Measurements from ENCODE around the gene SELENON.

The SELENON gene

DNA sequence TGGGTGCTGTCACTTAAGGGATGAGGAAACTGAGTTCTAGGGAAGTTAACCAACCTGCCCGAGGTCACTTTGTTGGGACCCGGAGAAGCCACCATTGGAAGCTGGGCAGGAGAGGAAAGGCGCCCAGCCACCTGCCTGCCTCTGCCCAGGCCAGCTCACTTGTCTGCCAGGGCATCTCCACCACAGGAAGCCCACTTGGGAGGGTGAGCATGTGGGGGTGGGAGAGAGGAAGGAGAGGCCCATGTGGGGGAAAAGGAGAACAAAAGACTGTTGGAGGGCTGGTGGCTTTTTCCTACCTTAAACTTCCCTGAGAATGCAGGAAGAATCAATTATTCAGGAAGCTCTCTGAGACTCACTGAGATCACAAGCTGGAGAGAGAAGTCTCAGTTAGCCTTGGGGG, 43.8 kb upstream of the SELENON start:
- WGBS (ENCODE audit: extremely low coverage, insufficient coverage, insufficient read length): no CpG with 5 or more reads among the region's 3 CpGs

DNA sequence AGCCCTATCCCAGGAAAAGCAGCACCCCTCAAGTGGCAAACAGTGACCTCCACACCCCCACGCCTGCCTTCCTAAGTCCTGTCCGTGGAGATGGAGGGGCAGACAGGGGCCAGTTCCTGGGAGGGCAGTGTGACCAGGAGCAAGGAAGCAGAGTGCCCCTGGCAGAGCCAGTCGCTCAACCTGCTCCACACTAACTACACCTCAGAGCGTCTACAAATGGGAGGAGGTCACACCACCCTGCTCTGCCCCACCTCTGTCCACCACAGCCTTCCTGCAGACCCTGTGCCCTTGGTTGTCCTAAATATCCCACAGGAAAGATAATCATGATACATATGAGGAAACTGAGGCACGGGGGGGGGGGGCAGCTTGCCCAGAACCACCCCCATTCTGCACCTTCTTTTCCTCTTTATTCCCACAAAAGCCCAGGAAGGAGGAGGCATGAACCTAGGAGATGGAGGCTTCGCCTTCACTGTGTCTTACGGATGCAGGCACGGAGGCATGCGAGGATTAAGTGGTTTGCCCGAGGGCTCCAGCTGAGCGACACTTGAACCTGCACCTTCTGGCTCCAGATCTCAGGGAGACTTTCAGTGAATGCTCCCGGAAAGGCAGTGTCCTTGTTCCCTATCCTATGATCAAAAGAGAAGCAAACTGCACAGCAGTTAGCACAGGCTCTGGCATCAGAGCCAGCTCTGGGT, 42.7 kb upstream of the SELENON start:
- no peak overlapping the region for H2AFZ ChIP-seq (ENCODE audit: insufficient read depth, low read length, poor library complexity)
- H3K23ac ChIP-seq (ENCODE audit: low read length): no peak overlapping the region

More for the DNA sequence above, 43.8 kb upstream of the SELENON start:
- Histone ChIP-seq H3K79me2 (ENCODE audit: control insufficient read depth, insufficient read depth, low read length, poor library complexity) (no peaks in the 10 kb centered on the region), H4K8ac (ENCODE audit: low read depth, low read length) (no peak overlapping the region), H3K4me2 (ENCODE audit: low read length) (no peak overlapping the region), H2BK12ac (ENCODE audit: low read length) (no peak overlapping the region), H2AFZ (ENCODE audit: insufficient read depth, low read length, poor library complexity) (no peak overlapping the region), H3K27me3 (ENCODE audit: insufficient read depth, low read length) (no peaks in the 10 kb centered on the region), H2BK5ac (ENCODE audit: low read depth, low read length, poor library complexity) (no peak overlapping the region), H3K18ac (ENCODE audit: low read length) (no peak overlapping the region), H2AK5ac (ENCODE audit: low read length) (no peak overlapping the region), H3K36me3 (ENCODE audit: control insufficient read depth in 1 of 2, insufficient read depth in 2 of 2, low read length in 2 of 2) (no peaks in the 10 kb centered on the region), H3K9me3 (ENCODE audit: insufficient read depth, low read depth, low read length) (no peaks in the 10 kb centered on the region), H4K91ac (ENCODE audit: low read depth, low read length) (no peak overlapping the region), H3K27ac (ENCODE audit: low read depth, low read length) (no peak overlapping the region), H3K4me1 (ENCODE audit: control insufficient read depth in 1 of 2, insufficient read depth in 2 of 2, low read length in 2 of 2) (no peaks in the 10 kb centered on the region), H3K4ac (ENCODE audit: low read depth, low read length) (no peak overlapping the region), H3K4me3 (ENCODE audit: low read depth, low read length) (no peak overlapping the region), H4K12ac (ENCODE audit: low read depth, low read length) (no peak overlapping the region), H3K23ac (ENCODE audit: low read length) (no peak overlapping the region), H3K79me1 (ENCODE audit: low read length) (no peaks in the 10 kb centered on the region), H3K14ac (ENCODE audit: low read length) (no peak overlapping the region), H2BK120ac (ENCODE audit: insufficient read depth, low read length, poor library complexity) (no peak overlapping the region), H3K9ac (ENCODE audit: low read length) (no peak overlapping the region)
- DNase-seq: no peak

DNA sequence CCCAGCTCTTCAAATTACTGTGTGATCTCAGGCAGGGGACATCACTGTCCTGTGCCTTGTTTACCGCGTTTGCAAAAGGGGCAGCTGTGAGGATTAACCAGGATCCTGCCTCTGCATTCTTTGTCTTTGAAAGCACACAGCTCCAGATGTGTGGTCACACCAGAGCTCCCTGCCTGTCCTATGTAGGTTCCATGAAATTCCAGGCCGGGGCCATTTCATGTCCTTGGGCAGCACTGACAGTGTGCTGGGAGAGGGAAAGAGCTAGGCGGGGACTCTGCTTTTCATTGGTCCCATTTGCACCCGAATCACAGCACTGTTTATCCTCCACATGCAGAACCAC, 42.2 kb upstream of the SELENON start:
- H3K4ac ChIP-seq (ENCODE audit: low read depth, low read length): no peak overlapping the region

More for the DNA sequence above, 42.7 kb upstream of the SELENON start:
- no peaks in the 10 kb centered on the region for H3K9me3 ChIP-seq (ENCODE audit: insufficient read depth, low read depth, low read length)
- H2AK5ac ChIP-seq (ENCODE audit: low read length): no peak overlapping the region
- H4K12ac ChIP-seq (ENCODE audit: low read depth, low read length): no peak overlapping the region
- no peaks in the 10 kb centered on the region for H3K27me3 ChIP-seq (ENCODE audit: insufficient read depth, low read length)
- no peak overlapping the region for H2BK5ac ChIP-seq (ENCODE audit: low read depth, low read length, poor library complexity)
- no peak overlapping the region for H4K91ac ChIP-seq (ENCODE audit: low read depth, low read length)
- H3K4me2 ChIP-seq (ENCODE audit: low read length): no peak overlapping the region
- H3K4ac ChIP-seq (ENCODE audit: low read depth, low read length): no peak overlapping the region
- no peak overlapping the region for H2BK12ac ChIP-seq (ENCODE audit: low read length)
- H2BK120ac ChIP-seq (ENCODE audit: insufficient read depth, low read length, poor library complexity): no peak overlapping the region
- H3K14ac ChIP-seq (ENCODE audit: low read length): no peak overlapping the region
- H3K79me2 ChIP-seq (ENCODE audit: control insufficient read depth, insufficient read depth, low read length, poor library complexity): no peaks in the 10 kb centered on the region
- H3K18ac ChIP-seq (ENCODE audit: low read length): no peak overlapping the region
- H3K27ac ChIP-seq (ENCODE audit: low read depth, low read length): no peak overlapping the region
- H4K8ac ChIP-seq (ENCODE audit: low read depth, low read length): no peak overlapping the region
- no CpG with 5 or more reads among the region's 12 CpGs for WGBS (ENCODE audit: extremely low coverage, insufficient coverage, insufficient read length)
- no peak overlapping the region for H3K4me3 ChIP-seq (ENCODE audit: low read depth, low read length)
- H3K9ac ChIP-seq (ENCODE audit: low read length): no peak overlapping the region
- H3K4me1 ChIP-seq (ENCODE audit: control insufficient read depth in 1 of 2, insufficient read depth in 2 of 2, low read length in 2 of 2): no peaks in the 10 kb centered on the region
- no peak for DNase-seq
- no peaks in the 10 kb centered on the region for H3K36me3 ChIP-seq (ENCODE audit: control insufficient read depth in 1 of 2, insufficient read depth in 2 of 2, low read length in 2 of 2)
- H3K79me1 ChIP-seq (ENCODE audit: low read length): no peaks in the 10 kb centered on the region

DNA sequence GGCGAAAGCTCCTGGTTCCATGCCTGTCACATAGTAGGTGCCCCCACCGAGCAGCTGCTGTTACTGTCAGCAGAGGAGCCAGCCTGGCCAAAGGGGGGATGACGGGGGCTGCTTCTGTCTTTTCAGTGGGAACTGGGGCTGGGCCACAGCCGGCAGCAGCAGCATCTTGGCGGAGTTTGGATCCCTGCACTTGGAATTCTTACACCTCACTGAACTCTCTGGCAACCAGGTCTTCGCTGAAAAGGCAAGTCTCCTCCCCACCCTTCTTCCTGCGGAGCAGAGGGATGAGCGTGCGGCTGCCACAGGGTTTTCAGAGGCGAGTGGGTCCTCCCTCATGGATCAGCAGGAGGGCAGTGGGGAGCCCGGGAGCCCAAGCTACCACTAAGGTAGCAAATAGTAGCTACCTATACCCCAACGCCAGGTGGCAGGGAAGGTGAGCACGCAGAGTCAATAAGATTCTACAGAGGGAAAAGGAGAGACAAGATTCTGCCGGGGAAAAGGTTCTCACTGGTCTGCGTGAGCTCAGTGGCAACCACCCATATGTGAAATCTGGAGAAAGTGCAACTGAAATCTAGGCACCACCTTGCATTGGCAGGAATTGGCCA, 41.4 kb upstream of the SELENON start:
- Histone ChIP-seq H3K14ac (ENCODE audit: low read length) (no peak overlapping the region), H3K79me2 (ENCODE audit: control insufficient read depth, insufficient read depth, low read length, poor library complexity) (no peaks in the 10 kb centered on the region), H3K9ac (ENCODE audit: low read length) (no peak overlapping the region), H3K36me3 (ENCODE audit: control insufficient read depth in 1 of 2, insufficient read depth in 2 of 2, low read length in 2 of 2) (no peaks in the 10 kb centered on the region), H3K4me2 (ENCODE audit: low read length) (no peak overlapping the region), H3K4me3 (ENCODE audit: low read depth, low read length) (peak overlapping the region; percentile 25), H2BK5ac (ENCODE audit: low read depth, low read length, poor library complexity) (no peak overlapping the region), H3K4ac (ENCODE audit: low read depth, low read length) (no peak overlapping the region), H3K27ac (ENCODE audit: low read depth, low read length) (no peak overlapping the region), H2AK5ac (ENCODE audit: low read length) (no peak overlapping the region), H3K9me3 (ENCODE audit: insufficient read depth, low read depth, low read length) (no peaks in the 10 kb centered on the region), H2BK12ac (ENCODE audit: low read length) (no peak overlapping the region), H4K8ac (ENCODE audit: low read depth, low read length) (no peak overlapping the region), H4K91ac (ENCODE audit: low read depth, low read length) (no peak overlapping the region), H3K18ac (ENCODE audit: low read length) (no peak overlapping the region), H3K27me3 (ENCODE audit: insufficient read depth, low read length) (no peaks in the 10 kb centered on the region), H3K23ac (ENCODE audit: low read length) (no peak overlapping the region), H3K4me1 (ENCODE audit: control insufficient read depth in 1 of 2, insufficient read depth in 2 of 2, low read length in 2 of 2) (no peaks in the 10 kb centered on the region), H2AFZ (ENCODE audit: insufficient read depth, low read length, poor library complexity) (no peak overlapping the region), H3K79me1 (ENCODE audit: low read length) (no peaks in the 10 kb centered on the region), H2BK120ac (ENCODE audit: insufficient read depth, low read length, poor library complexity) (no peak overlapping the region), H4K12ac (ENCODE audit: low read depth, low read length) (no peak overlapping the region)
- WGBS (ENCODE audit: extremely low coverage, insufficient coverage, insufficient read length): no CpG with 5 or more reads among the region's 15 CpGs
- no peak for DNase-seq

More for the DNA sequence above, 42.2 kb upstream of the SELENON start:
- Histone ChIP-seq H3K36me3 (ENCODE audit: control insufficient read depth in 1 of 2, insufficient read depth in 2 of 2, low read length in 2 of 2) (no peaks in the 10 kb centered on the region), H3K79me1 (ENCODE audit: low read length) (no peaks in the 10 kb centered on the region), H3K27ac (ENCODE audit: low read depth, low read length) (no peak overlapping the region), H4K91ac (ENCODE audit: low read depth, low read length) (no peak overlapping the region), H3K79me2 (ENCODE audit: control insufficient read depth, insufficient read depth, low read length, poor library complexity) (no peaks in the 10 kb centered on the region), H3K4me1 (ENCODE audit: control insufficient read depth in 1 of 2, insufficient read depth in 2 of 2, low read length in 2 of 2) (no peaks in the 10 kb centered on the region), H3K23ac (ENCODE audit: low read length) (no peak overlapping the region), H2BK120ac (ENCODE audit: insufficient read depth, low read length, poor library complexity) (no peak overlapping the region), H2AFZ (ENCODE audit: insufficient read depth, low read length, poor library complexity) (no peak overlapping the region), H3K4me3 (ENCODE audit: low read depth, low read length) (no peak overlapping the region), H2BK5ac (ENCODE audit: low read depth, low read length, poor library complexity) (no peak overlapping the region), H4K8ac (ENCODE audit: low read depth, low read length) (no peak overlapping the region), H3K9me3 (ENCODE audit: insufficient read depth, low read depth, low read length) (no peaks in the 10 kb centered on the region), H2BK12ac (ENCODE audit: low read length) (no peak overlapping the region), H4K12ac (ENCODE audit: low read depth, low read length) (no peak overlapping the region), H3K9ac (ENCODE audit: low read length) (no peak overlapping the region), H3K4me2 (ENCODE audit: low read length) (no peak overlapping the region), H3K14ac (ENCODE audit: low read length) (no peak overlapping the region), H3K18ac (ENCODE audit: low read length) (no peak overlapping the region), H2AK5ac (ENCODE audit: low read length) (no peak overlapping the region), H3K27me3 (ENCODE audit: insufficient read depth, low read length) (no peaks in the 10 kb centered on the region)
- no CpG with 5 or more reads among the region's 5 CpGs for WGBS (ENCODE audit: extremely low coverage, insufficient coverage, insufficient read length)
- DNase-seq: no peak

Data from trophoblast cell (in vitro differentiated cells and primary cell).